SK-N-SH (cell line): ENCODE measurements around the gene WDR90. TPM values are rescaled to one million over a fixed set of nuclear protein-coding genes. Genes with fewer than 3 reads are reported as not detected.

Experiments used
- CTCF ChIA-PET: fragments of 300-600, 350-600 bp; formaldehyde crosslinking; extraction: SDS; loops from one replicate; lab custom pipeline; 2021; lab: Yijun Ruan, JAX
- POLR2A ChIA-PET: fragments of 350-600 bp; sonication (Branson Sonifier 250); formaldehyde crosslinking; extraction: SDS; loops from one replicate; lab custom pipeline; 2020; ENCODE audit warnings: antibody characterized with exemption, inconsistent platforms; lab: Yijun Ruan, JAX
- DNase-seq: peaks from one replicate; pipeline ENCODE4 v3.0.0; 2012
- H2AFZ ChIP-seq: fragments of 200-600 bp; sonication (generic); 2 replicates; pipeline ENCODE4 v1.8.1; 2016; ENCODE audit warnings: antibody characterized with exemption, mild to moderate bottlenecking, low read depth
- H3F3A ChIP-seq: fragments of 200-600 bp; sonication (generic); replicated peaks from 2 replicates; pipeline ENCODE3; 2016; ENCODE audit warnings: antibody characterized with exemption, mild to moderate bottlenecking; ENCODE audit not compliant: insufficient read depth
- H3K27ac ChIP-seq, 2 experiments: fragments of 200-500 bp in 1 of 2; fragments of 200-600 bp in 1 of 2; sonication (Bioruptor generic) in 1 of 2; sonication (generic), shearing (Covaris generic) in 1 of 2; 2 replicates each; pipeline versions ENCODE4 v1.5.1 to v1.6.1; 2014 to 2016; ENCODE audit warnings: low read depth in 2 of 2, inconsistent platforms in 1 of 2, low read length in 1 of 2, mild to moderate bottlenecking in 1 of 2, mixed read lengths in 1 of 2
- H3K27me3 ChIP-seq: fragments of 200-600 bp; sonication (generic), shearing (Covaris generic); 2 replicates; pipeline ENCODE4 v1.6.1; 2016; ENCODE audit warnings: mixed run types; ENCODE audit not compliant: insufficient read depth
- H3K36me3 ChIP-seq, 2 experiments: fragments of 200-500 bp in 1 of 2; fragments of 200-600 bp in 1 of 2; sonication (Bioruptor generic) in 1 of 2; sonication (generic) in 1 of 2; replicated peaks in 1 of 2; 2 replicates each; pipeline versions ENCODE3 to v1.5.1; 2014 to 2016; ENCODE audit warnings: low read length in 1 of 2, mild to moderate bottlenecking in 1 of 2; ENCODE audit not compliant: insufficient read depth in 2 of 2, control insufficient read depth in 1 of 2
- H3K4me1 ChIP-seq, 2 experiments: fragments of 200-500 bp in 1 of 2; fragments of 200-600 bp in 1 of 2; sonication (Bioruptor generic) in 1 of 2; sonication (generic), shearing (Covaris generic) in 1 of 2; 2 replicates each; pipeline versions ENCODE4 v1.5.1 to v1.6.1; 2014 to 2016; ENCODE audit warnings: low read depth in 1 of 2, low read length in 1 of 2, mixed run types in 1 of 2; ENCODE audit not compliant: insufficient read depth in 2 of 2, control insufficient read depth in 1 of 2
- H3K4me2 ChIP-seq: fragments of 200-600 bp; sonication (generic), shearing (Covaris generic); 2 replicates; pipeline ENCODE4 v1.6.1; 2017; ENCODE audit warnings: mixed run types
- H3K4me3 ChIP-seq, 2 experiments: fragments of 200-500 bp in 1 of 2; fragments of 200-600 bp in 1 of 2; sonication (Bioruptor generic) in 1 of 2; sonication (generic), shearing (Covaris generic) in 1 of 2; 2 replicates each; pipeline versions ENCODE4 v1.5.1 to v1.8.1; 2014 to 2016; ENCODE audit warnings: low read depth in 2 of 2, inconsistent platforms in 1 of 2, low read length in 1 of 2, mild to moderate bottlenecking in 1 of 2, mixed read lengths in 1 of 2, moderate library complexity in 1 of 2
- H3K79me2 ChIP-seq: fragments of 200-600 bp; sonication (generic); 2 replicates; pipeline ENCODE4 v1.8.1; 2017; ENCODE audit warnings: mild to moderate bottlenecking; ENCODE audit not compliant: insufficient read depth
- H3K9ac ChIP-seq: fragments of 200-600 bp; sonication (generic); 2 replicates; pipeline ENCODE4 v1.6.1; 2017; ENCODE audit warnings: mixed run types
- H3K9me2 ChIP-seq: fragments of 200-600 bp; sonication (generic); 2 replicates; pipeline ENCODE4 v1.6.1; 2017; ENCODE audit warnings: mixed run types
- H3K9me3 ChIP-seq: fragments of 200-600 bp; sonication (generic); 2 replicates; pipeline ENCODE4 v1.6.1; 2017; ENCODE audit warnings: mixed run types, mild to moderate bottlenecking, moderate library complexity
- H4K20me1 ChIP-seq: fragments of 200-600 bp; sonication (generic); 2 replicates; pipeline ENCODE4 v1.6.1; 2017; ENCODE audit warnings: mild to moderate bottlenecking, mixed run types; ENCODE audit not compliant: insufficient read depth
- CHD2 ChIP-seq: fragments of 150-350 bp; IDR thresholded peaks from 2 replicates; pipeline ENCODE4 v1.6.1; 2018; ENCODE audit warnings: low read length; ENCODE audit not compliant: partially characterized antibody
- CTCF ChIP-seq: fragments of 200-600 bp; sonication (generic); IDR thresholded peaks from 2 replicates; pipeline ENCODE4 v1.6.1; 2017; ENCODE audit warnings: antibody characterized with exemption, mild to moderate bottlenecking, moderate library complexity
- ELF1 ChIP-seq: IDR thresholded peaks from 2 replicates; pipeline ENCODE4 v1.4.0; 2012
- EP300 ChIP-seq, 2 experiments: IDR thresholded peaks; 2 replicates each; pipeline versions ENCODE4 v1.4.0 to v1.6.1; 2012; ENCODE audit warnings: borderline replicate concordance in 1 of 2, low read depth in 1 of 2, low read length in 1 of 2
- FOSL2 ChIP-seq: IDR thresholded peaks from 2 replicates; pipeline ENCODE4 v1.4.0; 2012; ENCODE audit warnings: low read depth, mild to moderate bottlenecking, moderate library complexity, borderline replicate concordance
- FOXM1 ChIP-seq: IDR thresholded peaks from 2 replicates; pipeline ENCODE4 v1.4.0; 2012; ENCODE audit warnings: low read depth, mild to moderate bottlenecking
- GABPA ChIP-seq: IDR thresholded peaks from 2 replicates; pipeline ENCODE4 v1.4.0; 2012; ENCODE audit warnings: low read depth, mild to moderate bottlenecking
- IRF3 ChIP-seq: fragments of 150-350 bp; IDR thresholded peaks from 2 replicates; pipeline ENCODE4 v1.6.1; 2016; ENCODE audit warnings: mild to moderate bottlenecking, low read depth, low read length
- JUND ChIP-seq: IDR thresholded peaks from 2 replicates; pipeline ENCODE4 v1.4.0; 2012
- MAX ChIP-seq: IDR thresholded peaks from 2 replicates; pipeline ENCODE4 v1.4.0; 2012; ENCODE audit warnings: low read depth
- MEF2A ChIP-seq: IDR thresholded peaks from 2 replicates; pipeline ENCODE4 v1.4.0; 2012; ENCODE audit warnings: low read depth, borderline replicate concordance
- NRF1 ChIP-seq: IDR thresholded peaks from 2 replicates; pipeline ENCODE4 v1.6.1; 2012; ENCODE audit warnings: low read depth, mild to moderate bottlenecking, low read length
- POLR2AphosphoS5 ChIP-seq: IDR thresholded peaks from 2 replicates; pipeline ENCODE4 v1.6.1; 2012; ENCODE audit warnings: low read depth, low read length
- RAD21 ChIP-seq: IDR thresholded peaks from 2 replicates; pipeline ENCODE4 v1.6.1; 2012; ENCODE audit warnings: mild to moderate bottlenecking, low read length
- SIN3A ChIP-seq: IDR thresholded peaks from 2 replicates; pipeline ENCODE4 v1.6.1; 2012; ENCODE audit warnings: low read depth, mild to moderate bottlenecking, low read length, moderate library complexity, borderline replicate concordance
- SMC3 ChIP-seq: IDR thresholded peaks from 2 replicates; pipeline ENCODE4 v1.6.1; 2012; ENCODE audit warnings: low read depth, low read length, improper control_type of control experiment
- USF2 ChIP-seq: fragments of 150-350 bp; IDR thresholded peaks from 2 replicates; pipeline ENCODE4 v1.6.1; 2017; ENCODE audit warnings: antibody characterized with exemption, low read length, low read depth, borderline replicate concordance
- YY1 ChIP-seq: IDR thresholded peaks from 2 replicates; pipeline ENCODE4 v1.4.0; 2012; ENCODE audit warnings: low read depth, mild to moderate bottlenecking
- WGBS: methylation state at CpG from one replicate; pipeline ENCODE4 v1.1.6; 2017; ENCODE audit warnings: low lambda C conversion rate; 5-methylcytosine and 5-hydroxymethylcytosine counted together
- polyA plus RNA-seq, 3 experiments: library from polyadenylated mRNA; depleted of rRNA; stranded (reverse); fragments of >200 nt; gene quantifications; 2 replicates each; pipeline ENCODE4 v1.2.3, GENCODE V29; 2012
- TF ChIP-seq, protein P1 (sequence below): IDR thresholded peaks from 2 replicates; pipeline ENCODE4 v1.4.0; 2012; ENCODE audit warnings: low read depth, borderline replicate concordance
- TF ChIP-seq, protein P2 (sequence below): IDR thresholded peaks from 2 replicates; pipeline ENCODE4 v1.6.1; 2012; ENCODE audit warnings: mild to moderate bottlenecking, low read depth, low read length, moderate library complexity

WDR90 gene
- polyA plus RNA-seq, 1 of the 3 experiments (the other 2 are of a cell fraction): 32.0 TPM

DNA sequence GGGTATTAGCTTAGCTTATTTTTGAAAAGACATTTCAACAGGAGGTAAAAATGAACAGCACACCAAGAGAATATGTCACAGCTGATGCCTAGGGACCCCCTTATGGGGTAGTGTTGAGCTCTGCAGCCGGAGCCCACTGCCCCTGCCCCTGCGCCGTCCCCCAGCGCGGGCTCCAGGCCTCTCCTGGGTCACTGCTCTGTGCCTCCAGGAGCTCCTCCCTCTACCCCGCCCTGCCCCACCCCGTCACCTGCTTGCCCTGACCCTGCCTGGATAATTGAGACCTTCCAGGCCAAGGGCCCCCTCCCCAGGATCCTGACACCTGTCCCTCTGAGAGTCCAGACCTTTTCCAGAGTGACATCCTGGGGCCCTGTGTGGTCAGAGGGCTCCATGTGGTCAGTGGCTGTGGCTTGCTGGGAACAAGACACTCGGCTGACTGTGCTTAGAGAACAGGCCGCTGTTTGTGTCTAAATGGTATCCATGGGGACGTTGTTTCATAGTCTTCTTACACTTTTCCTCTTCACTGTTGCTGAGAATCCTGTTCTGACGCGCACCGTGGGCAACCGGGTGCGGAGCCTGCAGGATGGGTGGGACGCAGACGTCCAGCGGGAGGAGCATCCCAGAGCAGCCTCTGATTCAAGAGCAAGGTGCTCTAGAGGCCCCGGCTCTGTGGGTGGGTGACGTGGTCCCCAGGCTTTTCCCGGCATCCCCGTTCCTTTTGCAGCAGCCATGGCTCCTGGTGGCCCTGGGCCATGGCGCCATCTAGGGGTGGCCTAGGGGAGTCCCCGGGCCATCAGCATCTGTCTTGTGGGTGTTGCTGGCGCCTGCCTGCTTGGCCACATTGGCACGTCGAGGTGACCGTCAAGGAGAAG lies 38.4 kb upstream of the WDR90 start:
- Histone ChIP-seq H3K79me2 (peaks cover 8% of the 10 kb centered on the region), H3K4me3 (no peak overlapping the region), H2AFZ (no peak overlapping the region), H3K9ac (no peak overlapping the region), H4K20me1 (peaks cover 6% of the 10 kb centered on the region; the same call in 1 of the 2 replicates), H3K36me3 (no peaks in the 10 kb centered on the region), H3K9me3 (no peaks in the 10 kb centered on the region), H3K4me1 (no peaks in the 10 kb centered on the region; a peak in 1 of 4 replicates), H3F3A (no peaks in the 10 kb centered on the region), H3K27ac (no peak overlapping the region), H3K9me2 (no peaks in the 10 kb centered on the region), H3K27me3 (no peaks in the 10 kb centered on the region), H3K4me2 (no peak overlapping the region)
- no peak for TF ChIP-seq JUND
- no peak for TF ChIP-seq CHD2
- no peak for TF ChIP-seq GABPA
- no peak for TF ChIP-seq POLR2AphosphoS5
- TF ChIP-seq, protein P1, sequence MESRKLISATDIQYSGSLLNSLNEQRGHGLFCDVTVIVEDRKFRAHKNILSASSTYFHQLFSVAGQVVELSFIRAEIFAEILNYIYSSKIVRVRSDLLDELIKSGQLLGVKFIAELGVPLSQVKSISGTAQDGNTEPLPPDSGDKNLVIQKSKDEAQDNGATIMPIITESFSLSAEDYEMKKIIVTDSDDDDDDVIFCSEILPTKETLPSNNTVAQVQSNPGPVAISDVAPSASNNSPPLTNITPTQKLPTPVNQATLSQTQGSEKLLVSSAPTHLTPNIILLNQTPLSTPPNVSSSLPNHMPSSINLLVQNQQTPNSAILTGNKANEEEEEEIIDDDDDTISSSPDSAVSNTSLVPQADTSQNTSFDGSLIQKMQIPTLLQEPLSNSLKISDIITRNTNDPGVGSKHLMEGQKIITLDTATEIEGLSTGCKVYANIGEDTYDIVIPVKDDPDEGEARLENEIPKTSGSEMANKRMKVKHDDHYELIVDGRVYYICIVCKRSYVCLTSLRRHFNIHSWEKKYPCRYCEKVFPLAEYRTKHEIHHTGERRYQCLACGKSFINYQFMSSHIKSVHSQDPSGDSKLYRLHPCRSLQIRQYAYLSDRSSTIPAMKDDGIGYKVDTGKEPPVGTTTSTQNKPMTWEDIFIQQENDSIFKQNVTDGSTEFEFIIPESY: no peak
- no peak for TF ChIP-seq MEF2A
- TF ChIP-seq FOXM1: no peak
- peak; percentile 58 for TF ChIP-seq CTCF
- no peak for TF ChIP-seq ELF1
- no peak for TF ChIP-seq FOSL2
- TF ChIP-seq MAX: no peak
- TF ChIP-seq EP300 (IDR thresholded peaks at IDR 0.05; ENCODE audit: borderline replicate concordance in 1 of 2, low read depth in 1 of 2, low read length in 1 of 2): no peak
- no peak for TF ChIP-seq IRF3
- TF ChIP-seq NRF1: no peak
- peak; percentile 28 for TF ChIP-seq SMC3
- TF ChIP-seq, protein P2, sequence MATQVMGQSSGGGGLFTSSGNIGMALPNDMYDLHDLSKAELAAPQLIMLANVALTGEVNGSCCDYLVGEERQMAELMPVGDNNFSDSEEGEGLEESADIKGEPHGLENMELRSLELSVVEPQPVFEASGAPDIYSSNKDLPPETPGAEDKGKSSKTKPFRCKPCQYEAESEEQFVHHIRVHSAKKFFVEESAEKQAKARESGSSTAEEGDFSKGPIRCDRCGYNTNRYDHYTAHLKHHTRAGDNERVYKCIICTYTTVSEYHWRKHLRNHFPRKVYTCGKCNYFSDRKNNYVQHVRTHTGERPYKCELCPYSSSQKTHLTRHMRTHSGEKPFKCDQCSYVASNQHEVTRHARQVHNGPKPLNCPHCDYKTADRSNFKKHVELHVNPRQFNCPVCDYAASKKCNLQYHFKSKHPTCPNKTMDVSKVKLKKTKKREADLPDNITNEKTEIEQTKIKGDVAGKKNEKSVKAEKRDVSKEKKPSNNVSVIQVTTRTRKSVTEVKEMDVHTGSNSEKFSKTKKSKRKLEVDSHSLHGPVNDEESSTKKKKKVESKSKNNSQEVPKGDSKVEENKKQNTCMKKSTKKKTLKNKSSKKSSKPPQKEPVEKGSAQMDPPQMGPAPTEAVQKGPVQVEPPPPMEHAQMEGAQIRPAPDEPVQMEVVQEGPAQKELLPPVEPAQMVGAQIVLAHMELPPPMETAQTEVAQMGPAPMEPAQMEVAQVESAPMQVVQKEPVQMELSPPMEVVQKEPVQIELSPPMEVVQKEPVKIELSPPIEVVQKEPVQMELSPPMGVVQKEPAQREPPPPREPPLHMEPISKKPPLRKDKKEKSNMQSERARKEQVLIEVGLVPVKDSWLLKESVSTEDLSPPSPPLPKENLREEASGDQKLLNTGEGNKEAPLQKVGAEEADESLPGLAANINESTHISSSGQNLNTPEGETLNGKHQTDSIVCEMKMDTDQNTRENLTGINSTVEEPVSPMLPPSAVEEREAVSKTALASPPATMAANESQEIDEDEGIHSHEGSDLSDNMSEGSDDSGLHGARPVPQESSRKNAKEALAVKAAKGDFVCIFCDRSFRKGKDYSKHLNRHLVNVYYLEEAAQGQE: no peak
- TF ChIP-seq SIN3A: no peak
- TF ChIP-seq YY1: no peak
- peak; percentile 58 for TF ChIP-seq RAD21
- no peak for TF ChIP-seq USF2
- ChIA-PET POLR2A (no interaction called here), CTCF (interaction anchor here (1.0 to 2.7 kb wide), 4 partner anchors 8 to 32 kb away, joined by 3 to 11 read pairs (median 6); no protein-coding TSS in a partner anchor)
- peak; percentile 78 for DNase-seq
- 74% methylated on average over 9 of the region's 28 CpGs for WGBS
